Measurements from ENCODE around the gene PRKCB.
A peak's percentile ranks its signal among the peaks of the same experiment; 100 is the strongest.

The PRKCB gene

GRCh38 chr16:23835390-23836077 lies at the start of gene PRKCB:
PRKCB (plus strand) TSS chr16:23835983.
- H3K4me3 Mint-ChIP-seq, result peak within 1 kb of the TSS; percentile 94
- H3K36me3 Mint-ChIP-seq (ENCODE audit: low read depth), result peaks cover 31% of the 10 kb centered on the region
- H3K4me1 Mint-ChIP-seq (ENCODE audit: low read depth), result peaks cover 57% of the 10 kb centered on the region
- DNase-seq (ENCODE audit: low spot score), result peak; percentile 94
- no peaks in the 10 kb centered on the region for H3K27me3 Mint-ChIP-seq (ENCODE audit: low read depth)
- H3K27ac Mint-ChIP-seq, result peak within 1 kb of the TSS; percentile 76
- H3K9me3 Mint-ChIP-seq, result peaks cover 7% of the 10 kb centered on the region

DNA sequence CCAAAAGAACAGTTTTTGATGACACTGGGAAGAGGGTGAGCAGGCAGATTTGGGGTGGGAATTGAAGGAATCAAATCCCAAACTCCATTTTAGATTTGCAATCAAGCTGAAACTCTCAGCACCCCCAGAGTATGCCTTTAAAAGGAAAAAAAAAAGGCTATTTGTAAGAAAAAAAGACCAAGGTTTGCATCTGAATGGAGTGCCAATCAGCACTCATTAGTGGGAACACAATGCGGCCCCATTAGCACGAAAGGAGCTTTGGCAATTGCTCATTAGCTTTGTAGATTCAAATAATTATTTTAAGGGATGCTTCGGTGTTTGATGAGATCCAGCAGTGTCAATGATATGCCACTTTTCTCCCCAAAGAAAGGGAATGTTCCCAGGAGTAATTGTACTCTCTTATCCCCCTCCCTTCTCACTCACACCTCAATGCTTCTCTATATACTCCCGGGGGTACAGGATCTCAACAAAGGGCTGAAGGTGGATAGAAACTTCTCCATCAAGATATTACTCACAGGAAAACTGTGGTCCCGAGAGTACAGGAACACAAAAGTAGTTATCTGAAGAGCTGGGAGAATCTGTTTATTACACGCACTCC lies 48.7 kb upstream of the PRKCB start:
- DNase-seq (ENCODE audit: low spot score), result no peak
- Mint-ChIP-seq H3K9me3 (no peaks in the 10 kb centered on the region), H3K4me1 (ENCODE audit: low read depth) (peaks cover 4% of the 10 kb centered on the region), H3K36me3 (ENCODE audit: low read depth) (no peaks in the 10 kb centered on the region), H3K4me3 (no peak overlapping the region), H3K27ac (no peak overlapping the region), H3K27me3 (ENCODE audit: low read depth) (peaks cover 11% of the 10 kb centered on the region)

DNA sequence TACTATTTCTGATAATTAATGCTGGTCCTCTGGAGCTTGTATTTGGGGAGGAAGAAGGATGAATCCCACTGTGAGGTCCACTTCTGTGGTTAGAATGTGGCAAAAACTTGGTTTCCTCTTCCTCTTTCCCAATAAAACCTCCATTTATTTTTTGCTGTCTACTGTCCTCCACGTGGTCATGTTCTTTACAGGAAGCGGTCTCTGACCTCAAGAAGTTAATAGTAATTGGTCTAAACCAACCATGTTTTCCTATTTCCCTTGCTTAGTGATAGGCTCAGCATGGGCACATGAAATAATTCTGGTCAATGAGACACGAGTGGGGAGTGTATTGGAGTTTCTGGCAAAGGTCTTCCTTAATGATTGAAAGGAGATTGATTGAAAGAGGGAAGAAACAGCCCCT lies 47.1 kb upstream of the PRKCB start:
- Mint-ChIP-seq H3K36me3 (ENCODE audit: low read depth) (no peaks in the 10 kb centered on the region), H3K27me3 (ENCODE audit: low read depth) (peaks cover 7% of the 10 kb centered on the region), H3K27ac (no peak overlapping the region), H3K4me1 (ENCODE audit: low read depth) (peaks cover 4% of the 10 kb centered on the region), H3K9me3 (no peaks in the 10 kb centered on the region), H3K4me3 (no peak overlapping the region)
- DNase-seq (ENCODE audit: low spot score), result no peak

GRCh38 chr16:23795378-23795777 lies 40.4 kb upstream of the PRKCB start:
- Mint-ChIP-seq H3K9me3 (no peaks in the 10 kb centered on the region), H3K4me3 (no peak overlapping the region), H3K27ac (no peak overlapping the region), H3K36me3 (ENCODE audit: low read depth) (no peaks in the 10 kb centered on the region), H3K27me3 (ENCODE audit: low read depth) (peaks cover 10% of the 10 kb centered on the region), H3K4me1 (ENCODE audit: low read depth) (no peaks in the 10 kb centered on the region)
- DNase-seq (ENCODE audit: low spot score), result no peak

- no peak overlapping the region for H3K27ac Mint-ChIP-seq
- no peaks in the 10 kb centered on the region for H3K36me3 Mint-ChIP-seq (ENCODE audit: low read depth)
- H3K27me3 Mint-ChIP-seq (ENCODE audit: low read depth), result peaks cover 12% of the 10 kb centered on the region
- H3K4me3 Mint-ChIP-seq, result no peak overlapping the region
- H3K4me1 Mint-ChIP-seq (ENCODE audit: low read depth), result no peaks in the 10 kb centered on the region
- DNase-seq (ENCODE audit: low spot score), result no peak
- no peaks in the 10 kb centered on the region for H3K9me3 Mint-ChIP-seq
Observed at GRCh38 chr16:23796941-23797340, 38.8 kb upstream of the PRKCB start.

GRCh38 chr16:23801378-23801777 lies 34.4 kb upstream of the PRKCB start:
- Mint-ChIP-seq H3K4me3 (no peak overlapping the region), H3K4me1 (ENCODE audit: low read depth) (peaks cover 10% of the 10 kb centered on the region), H3K27ac (no peak overlapping the region), H3K36me3 (ENCODE audit: low read depth) (no peaks in the 10 kb centered on the region), H3K9me3 (no peaks in the 10 kb centered on the region), H3K27me3 (ENCODE audit: low read depth) (peaks cover 12% of the 10 kb centered on the region)
- DNase-seq (ENCODE audit: low spot score), result peak; percentile 54

DNA sequence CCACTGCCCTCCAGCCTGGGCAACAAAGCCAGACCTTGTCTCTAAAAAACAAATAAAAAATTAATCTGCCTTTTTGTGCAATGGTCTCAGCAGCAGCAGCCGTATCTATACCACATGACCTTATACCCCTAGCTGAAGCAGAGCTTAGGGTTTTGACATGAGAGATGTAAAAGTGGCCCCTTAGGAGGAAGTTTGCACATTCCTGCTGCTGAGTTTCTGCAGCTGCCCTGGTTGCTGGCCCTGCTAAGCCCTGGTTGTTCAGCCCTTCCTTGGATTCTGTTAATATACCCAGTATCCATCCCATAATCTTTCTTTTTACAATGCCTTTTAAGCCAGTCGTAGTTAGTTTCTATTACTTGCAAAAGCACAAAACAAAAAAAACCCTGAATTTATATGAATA lies 33.0 kb upstream of the PRKCB start:
- no peaks in the 10 kb centered on the region for H3K9me3 Mint-ChIP-seq
- no peak for DNase-seq (ENCODE audit: low spot score)
- H3K4me3 Mint-ChIP-seq, result no peak overlapping the region
- no peaks in the 10 kb centered on the region for H3K36me3 Mint-ChIP-seq (ENCODE audit: low read depth)
- no peak overlapping the region for H3K27ac Mint-ChIP-seq
- peaks cover 10% of the 10 kb centered on the region for H3K4me1 Mint-ChIP-seq (ENCODE audit: low read depth)
- peaks cover 14% of the 10 kb centered on the region for H3K27me3 Mint-ChIP-seq (ENCODE audit: low read depth)

- Mint-ChIP-seq H3K4me1 (ENCODE audit: low read depth) (peaks cover 10% of the 10 kb centered on the region), H3K27ac (no peak overlapping the region), H3K4me3 (peak overlapping the region; percentile 24), H3K27me3 (ENCODE audit: low read depth) (peaks cover 9% of the 10 kb centered on the region), H3K9me3 (no peaks in the 10 kb centered on the region), H3K36me3 (ENCODE audit: low read depth) (no peaks in the 10 kb centered on the region)
- DNase-seq (ENCODE audit: low spot score), result peak; percentile 59
Observed at GRCh38 chr16:23803591-23804123, 32.1 kb upstream of the PRKCB start.

GRCh38 chr16:23807028-23807427 lies 28.8 kb upstream of the PRKCB start:
- Mint-ChIP-seq H3K36me3 (ENCODE audit: low read depth) (no peaks in the 10 kb centered on the region), H3K27ac (no peak overlapping the region), H3K27me3 (ENCODE audit: low read depth) (peaks cover 22% of the 10 kb centered on the region), H3K9me3 (no peaks in the 10 kb centered on the region), H3K4me1 (ENCODE audit: low read depth) (peaks cover 10% of the 10 kb centered on the region), H3K4me3 (no peak overlapping the region)
- no peak for DNase-seq (ENCODE audit: low spot score)

DNA sequence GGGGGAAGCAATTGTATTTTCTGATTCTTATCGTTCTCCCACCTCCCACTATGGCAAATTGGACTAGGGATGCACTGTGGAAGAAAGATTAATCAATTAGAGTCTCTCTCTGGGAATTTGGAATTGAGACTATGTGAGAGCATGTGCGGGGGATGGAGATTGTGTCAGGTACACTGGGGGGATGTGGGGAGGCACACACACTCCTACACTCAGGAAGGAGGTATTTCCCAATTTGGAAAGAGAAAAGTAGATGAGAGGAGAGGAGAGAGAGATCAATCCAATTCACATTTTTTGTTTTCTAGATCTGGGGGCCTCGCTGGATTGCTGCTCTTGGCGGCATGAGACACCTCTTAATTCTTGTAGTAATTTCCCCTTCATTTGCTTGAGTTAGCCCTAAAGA lies 14.3 kb upstream of the PRKCB start:
- peaks cover 26% of the 10 kb centered on the region for H3K27me3 Mint-ChIP-seq (ENCODE audit: low read depth)
- H3K27ac Mint-ChIP-seq, result no peak overlapping the region
- DNase-seq (ENCODE audit: low spot score), result no peak
- peaks cover 8% of the 10 kb centered on the region for H3K4me1 Mint-ChIP-seq (ENCODE audit: low read depth)
- H3K36me3 Mint-ChIP-seq (ENCODE audit: low read depth), result no peaks in the 10 kb centered on the region
- no peak overlapping the region for H3K4me3 Mint-ChIP-seq
- no peaks in the 10 kb centered on the region for H3K9me3 Mint-ChIP-seq

DNA sequence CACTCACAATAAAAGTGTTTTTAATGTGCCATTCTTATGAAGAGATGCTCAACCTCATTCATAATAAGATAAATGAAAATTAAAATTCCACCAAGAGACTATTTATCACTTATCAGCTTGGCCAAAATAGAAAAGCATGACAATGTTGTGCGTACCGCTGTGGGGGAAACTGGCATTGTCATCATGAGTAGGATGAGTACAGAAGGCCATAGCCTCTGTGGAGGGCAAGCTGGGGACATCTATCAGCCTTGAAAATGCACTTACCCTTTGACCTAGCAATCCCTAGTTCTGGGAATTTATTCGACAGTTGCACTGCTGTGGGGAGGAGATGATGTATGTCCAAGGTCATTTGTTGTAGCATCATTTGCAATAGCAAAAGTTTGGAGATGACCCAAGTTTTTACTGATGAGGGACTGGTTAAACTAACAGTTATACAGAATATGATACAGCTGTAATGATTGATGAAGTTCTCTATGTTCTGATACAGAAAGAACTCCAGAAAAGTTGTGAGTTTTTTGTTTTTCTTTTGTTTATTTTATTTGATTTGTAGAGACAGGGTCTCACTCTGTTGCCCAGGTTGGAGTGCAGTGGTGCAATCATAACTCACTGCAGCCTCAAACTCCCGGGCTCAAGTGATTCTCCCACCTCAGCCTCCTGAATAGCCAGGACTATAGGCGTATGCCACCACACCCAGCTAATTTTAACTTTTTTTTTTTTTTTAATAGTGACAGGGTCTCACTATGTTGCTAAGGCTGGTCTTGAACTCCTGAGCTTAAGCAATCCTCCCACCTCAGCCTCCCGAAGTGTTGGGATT lies 13.7 kb upstream of the PRKCB start:
- DNase-seq (ENCODE audit: low spot score), result no peak
- H3K9me3 Mint-ChIP-seq, result no peaks in the 10 kb centered on the region
- peaks cover 21% of the 10 kb centered on the region for H3K27me3 Mint-ChIP-seq (ENCODE audit: low read depth)
- peaks cover 14% of the 10 kb centered on the region for H3K4me1 Mint-ChIP-seq (ENCODE audit: low read depth)
- no peaks in the 10 kb centered on the region for H3K36me3 Mint-ChIP-seq (ENCODE audit: low read depth)
- no peak overlapping the region for H3K4me3 Mint-ChIP-seq
- H3K27ac Mint-ChIP-seq, result no peak overlapping the region

DNA sequence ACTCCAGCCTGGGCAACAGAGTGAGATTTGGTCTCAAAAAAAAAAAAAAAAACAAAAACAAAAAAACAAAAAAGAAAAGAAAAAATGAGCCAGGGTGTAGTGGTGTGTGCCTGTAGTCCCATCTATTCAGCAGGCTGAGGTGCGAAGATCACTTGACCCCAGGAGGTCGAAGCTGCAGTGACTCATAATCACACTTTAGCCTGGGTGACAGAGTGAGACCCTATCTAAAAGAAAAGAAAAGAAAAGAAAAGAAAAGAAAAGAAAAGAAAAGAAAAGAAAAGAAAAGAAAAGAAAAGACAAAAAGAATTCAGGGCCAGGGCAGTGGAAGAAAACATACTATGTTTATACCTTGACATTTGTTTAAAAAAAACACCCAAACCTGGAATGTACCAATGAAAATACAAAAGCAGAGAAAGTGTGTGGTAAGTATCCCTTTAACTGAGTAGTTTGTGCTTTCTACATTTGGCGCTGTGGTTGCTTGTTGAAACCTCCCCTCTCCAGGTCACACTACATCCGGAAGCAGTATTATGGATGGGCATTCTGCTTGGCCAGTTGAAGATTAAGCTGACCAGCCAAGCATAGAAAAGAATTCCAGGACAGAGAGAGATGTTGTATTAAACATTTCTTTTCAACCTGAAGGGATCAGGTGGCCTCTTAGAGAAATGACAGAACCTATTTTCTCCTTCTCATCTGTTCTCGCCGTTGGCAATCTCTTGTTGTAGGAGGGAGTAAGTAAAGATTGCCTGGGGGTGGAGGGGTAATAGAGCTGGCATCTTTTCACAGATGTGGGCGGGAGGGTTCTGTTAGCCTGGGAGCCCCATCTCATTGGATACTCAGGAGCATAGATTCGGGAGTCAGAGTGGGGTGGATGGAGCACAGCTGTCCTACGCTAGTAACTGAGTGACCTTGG lies 12.1 kb upstream of the PRKCB start:
- Mint-ChIP-seq H3K4me3 (no peak overlapping the region), H3K27me3 (ENCODE audit: low read depth) (peaks cover 13% of the 10 kb centered on the region), H3K36me3 (ENCODE audit: low read depth) (no peaks in the 10 kb centered on the region), H3K4me1 (ENCODE audit: low read depth) (peaks cover 24% of the 10 kb centered on the region), H3K27ac (peak overlapping the region; percentile 58), H3K9me3 (peaks cover 6% of the 10 kb centered on the region)
- DNase-seq (ENCODE audit: low spot score), result no peak

DNA sequence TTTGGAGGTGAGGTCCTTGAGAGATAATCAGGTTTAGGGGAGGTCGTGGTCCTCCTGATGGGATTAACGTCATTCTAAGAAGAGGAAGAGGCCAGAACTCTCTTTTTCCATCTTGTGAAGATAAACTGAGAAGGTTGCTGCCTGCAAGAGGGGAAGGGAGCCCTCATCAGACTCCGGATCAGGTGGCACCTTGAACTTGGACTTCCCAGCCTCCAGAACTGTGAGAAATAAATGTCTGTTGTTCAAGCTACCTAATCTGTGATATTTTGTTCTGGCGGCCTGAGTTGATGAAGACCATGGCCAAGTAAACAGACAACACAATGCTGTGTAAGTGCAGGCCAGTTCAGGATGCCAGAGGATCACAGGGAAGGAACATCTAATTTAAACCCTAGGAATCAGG lies 10.9 kb upstream of the PRKCB start:
- Mint-ChIP-seq H3K9me3 (peaks cover 12% of the 10 kb centered on the region), H3K4me1 (ENCODE audit: low read depth) (peaks cover 24% of the 10 kb centered on the region), H3K27ac (no peak overlapping the region), H3K27me3 (ENCODE audit: low read depth) (peaks cover 8% of the 10 kb centered on the region), H3K4me3 (no peak overlapping the region), H3K36me3 (ENCODE audit: low read depth) (no peaks in the 10 kb centered on the region)
- DNase-seq (ENCODE audit: low spot score), result no peak
